GM21528 (cell line): ENCODE data around the gene ZNF492.
"Not testable (repeated sequence)": the region's sequence is repeated elsewhere in the genome, so short reads cannot be mapped to it uniquely, and the experiment has no call there.

Experiments
- ATAC-seq: cut with Tn5 transposase; IDR thresholded peaks from one replicate; pipeline ENCODE4 v1.9.1; 2021; ENCODE audit warnings: mild to moderate bottlenecking, moderate library complexity; ENCODE audit not compliant: unreplicated experiment, low FRiP score

The ZNF492 gene

GRCh38 chr19:22616659-22617058 is 17.5 kb upstream of the ZNF492 start:
- ATAC-seq = no peak

GRCh38 chr19:22617181-22617580 is 16.9 kb upstream of the ZNF492 start:
- not testable (repeated sequence) for ATAC-seq

GRCh38 chr19:22617614-22618320 is 16.4 kb upstream of the ZNF492 start:
- no peak for ATAC-seq

- no peak for ATAC-seq
Observed at GRCh38 chr19:22619371-22619770, 14.8 kb upstream of the ZNF492 start.

GRCh38 chr19:22619932-22620331 is 14.2 kb upstream of the ZNF492 start:
- ATAC-seq = no peak

- no peak for ATAC-seq
Observed at GRCh38 chr19:22620401-22620800, 13.7 kb upstream of the ZNF492 start.

GRCh38 chr19:22620912-22621311 is 13.2 kb upstream of the ZNF492 start:
- ATAC-seq = no peak

GRCh38 chr19:22622020-22622419 is 12.1 kb upstream of the ZNF492 start:
- ATAC-seq = no peak

- ATAC-seq = no peak
Observed at GRCh38 chr19:22622901-22623840, 11.0 kb upstream of the ZNF492 start.

- ATAC-seq = no peak
Observed at GRCh38 chr19:22623841-22624221, 10.3 kb upstream of the ZNF492 start.

- ATAC-seq = no peak
Observed at GRCh38 chr19:22625266-22626035, 8.7 kb upstream of the ZNF492 start.

- ATAC-seq = no peak
Observed at GRCh38 chr19:22627526-22627925, 6.6 kb upstream of the ZNF492 start.

GRCh38 chr19:22628401-22628800 is 5.7 kb upstream of the ZNF492 start:
- ATAC-seq = no peak

GRCh38 chr19:22634450-22634827 is 315 bp downstream of the ZNF492 start:
- ATAC-seq = no peak

GRCh38 chr19:22685493-22685892 is 51.4 kb downstream of the ZNF492 start:
- not testable (repeated sequence) for ATAC-seq

- not testable (repeated sequence) for ATAC-seq
Observed at GRCh38 chr19:22702661-22703060, 68.5 kb downstream of the ZNF492 start.

GRCh38 chr19:22703096-22703495 is 69.0 kb downstream of the ZNF492 start:
- not testable (repeated sequence) for ATAC-seq

- no peak for ATAC-seq
Observed at GRCh38 chr19:22708983-22709382, 74.9 kb downstream of the ZNF492 start.
